Measurements from ENCODE around the gene DLG4. TPM values are rescaled to one million over a fixed set of nuclear protein-coding genes. Genes with fewer than 3 reads are reported as not detected.
"Not testable (repeated sequence)": the region's sequence is repeated elsewhere in the genome, so short reads cannot be mapped to it uniquely, and the experiment has no call there.

DLG4 gene
- total RNA-seq, 2 experiments from 2014 or later = 10.2 to 11.0 TPM

- DNase-seq (no peak), ATAC-seq (ENCODE audit: poor library complexity) (no peak)
- H3K27me3 ChIP-seq (ENCODE audit: control insufficient read depth in 1 of 2, insufficient read depth in 2 of 2, low read length in 2 of 2) = no peaks in the 10 kb centered on the region
- ChIA-PET POLR2A (no interaction called here), CTCF (no interaction called here)
- no peak for TF ChIP-seq CTCF (IDR thresholded peaks at IDR 0.05)
- intact Hi-C loops (cut with DNase I, micrococcal nuclease) = no loop called here
- no peak overlapping the region for H3K4me3 ChIP-seq (ENCODE audit: low read length)
- Mint-ChIP-seq H3K4me1 (ENCODE audit: low read depth) (no peaks in the 10 kb centered on the region), H3K27ac (no peak overlapping the region), H3K27me3 (no peaks in the 10 kb centered on the region), H3K9me3 (no peaks in the 10 kb centered on the region), H3K4me3 (no peak overlapping the region), H3K36me3 (ENCODE audit: low read depth) (no peaks in the 10 kb centered on the region)
- no peaks in the 10 kb centered on the region for H3K36me3 ChIP-seq (ENCODE audit: insufficient read depth, low read length)
- H3K9me3 ChIP-seq (ENCODE audit: control insufficient read depth in 1 of 2, insufficient read depth in 1 of 2, low read length in 2 of 2) = no peaks in the 10 kb centered on the region
- H3K4me1 ChIP-seq (ENCODE audit: insufficient read depth, low read length) = no peaks in the 10 kb centered on the region
- H3K27ac ChIP-seq (ENCODE audit: low read depth in 1 of 2, low read length in 2 of 2) = no peak overlapping the region
These were observed 36.1 kb downstream of the DLG4 start for GRCh38 chr17:7183433-7184090.

GRCh38 chr17:7182101-7182500 is 37.5 kb downstream of the DLG4 start:
- H3K36me3 ChIP-seq (ENCODE audit: insufficient read depth, low read length); H3K27ac Mint-ChIP-seq; ATAC-seq (ENCODE audit: poor library complexity); H3K4me3 Mint-ChIP-seq; H3K4me3 ChIP-seq (ENCODE audit: low read length); H3K36me3 Mint-ChIP-seq (ENCODE audit: low read depth); H3K27me3 Mint-ChIP-seq; H3K9me3 Mint-ChIP-seq; H3K27ac ChIP-seq (ENCODE audit: low read depth in 1 of 2, low read length in 2 of 2); H3K9me3 ChIP-seq (ENCODE audit: control insufficient read depth in 1 of 2, insufficient read depth in 1 of 2, low read length in 2 of 2); POLR2A ChIA-PET; CTCF ChIA-PET; DNase-seq: not testable (repeated sequence)
- intact Hi-C loops (cut with DNase I, micrococcal nuclease) = loop anchor here in 1 of 2 experiments (1.0 kb wide), 1 partner anchor 11 kb away; no protein-coding TSS in a partner anchor
- H3K27me3 ChIP-seq (ENCODE audit: control insufficient read depth in 1 of 2, insufficient read depth in 2 of 2, low read length in 2 of 2) = peaks cover 8 to 12% of the 10 kb centered on the region in 2 experiments
- peaks cover 14% of the 10 kb centered on the region for H3K4me1 Mint-ChIP-seq (ENCODE audit: low read depth)
- peaks cover 14% of the 10 kb centered on the region for H3K4me1 ChIP-seq (ENCODE audit: insufficient read depth, low read length)

- Histone ChIP-seq H3K27me3 (ENCODE audit: control insufficient read depth in 1 of 2, insufficient read depth in 2 of 2, low read length in 2 of 2) (peaks cover 8 to 23% of the 10 kb centered on the region in 2 experiments), H3K4me1 (ENCODE audit: insufficient read depth, low read length) (peaks cover 22% of the 10 kb centered on the region), H3K36me3 (ENCODE audit: insufficient read depth, low read length) (no peaks in the 10 kb centered on the region), H3K27ac (ENCODE audit: low read depth in 1 of 2, low read length in 2 of 2) (no peak within 1 kb of the TSS), H3K9me3 (ENCODE audit: control insufficient read depth in 1 of 2, insufficient read depth in 1 of 2, low read length in 2 of 2) (no peaks in the 10 kb centered on the region), H3K4me3 (ENCODE audit: low read length) (no peak within 1 kb of the TSS)
- no peak for TF ChIP-seq CTCF (IDR thresholded peaks at IDR 0.05)
- no peaks in the 10 kb centered on the region for H3K27me3 Mint-ChIP-seq
- ATAC-seq (ENCODE audit: poor library complexity) = no peak
- H3K36me3 Mint-ChIP-seq (ENCODE audit: low read depth) = no peaks in the 10 kb centered on the region
- CTCF ChIA-PET = no interaction called here
- no peaks in the 10 kb centered on the region for H3K9me3 Mint-ChIP-seq
- DNase-seq = no peak
- intact Hi-C loops (cut with DNase I, micrococcal nuclease) = no loop called here
- H3K4me3 Mint-ChIP-seq = no peak within 1 kb of the TSS
- H3K4me1 Mint-ChIP-seq (ENCODE audit: low read depth) = peaks cover 14% of the 10 kb centered on the region
- no peak within 1 kb of the TSS for H3K27ac Mint-ChIP-seq
- POLR2A ChIA-PET = no interaction called here
These were observed 40.0 kb downstream of the DLG4 start, which contains the start of gene ASGR1 for GRCh38 chr17:7179317-7180254. ASGR1 (minus strand) TSS chr17:7179370; CDS start chr17:7178563, 807 bp downstream.

Measured in CD4-positive, alpha-beta T cell (primary cell).